ENCODE measurements around the gene FKBP2. TPM values are rescaled to one million over a fixed set of nuclear protein-coding genes. Genes with fewer than 3 reads are reported as not detected.

FKBP2 gene
- total RNA-seq, 1 donor from 2014 or later: 31.4 TPM

DNA sequence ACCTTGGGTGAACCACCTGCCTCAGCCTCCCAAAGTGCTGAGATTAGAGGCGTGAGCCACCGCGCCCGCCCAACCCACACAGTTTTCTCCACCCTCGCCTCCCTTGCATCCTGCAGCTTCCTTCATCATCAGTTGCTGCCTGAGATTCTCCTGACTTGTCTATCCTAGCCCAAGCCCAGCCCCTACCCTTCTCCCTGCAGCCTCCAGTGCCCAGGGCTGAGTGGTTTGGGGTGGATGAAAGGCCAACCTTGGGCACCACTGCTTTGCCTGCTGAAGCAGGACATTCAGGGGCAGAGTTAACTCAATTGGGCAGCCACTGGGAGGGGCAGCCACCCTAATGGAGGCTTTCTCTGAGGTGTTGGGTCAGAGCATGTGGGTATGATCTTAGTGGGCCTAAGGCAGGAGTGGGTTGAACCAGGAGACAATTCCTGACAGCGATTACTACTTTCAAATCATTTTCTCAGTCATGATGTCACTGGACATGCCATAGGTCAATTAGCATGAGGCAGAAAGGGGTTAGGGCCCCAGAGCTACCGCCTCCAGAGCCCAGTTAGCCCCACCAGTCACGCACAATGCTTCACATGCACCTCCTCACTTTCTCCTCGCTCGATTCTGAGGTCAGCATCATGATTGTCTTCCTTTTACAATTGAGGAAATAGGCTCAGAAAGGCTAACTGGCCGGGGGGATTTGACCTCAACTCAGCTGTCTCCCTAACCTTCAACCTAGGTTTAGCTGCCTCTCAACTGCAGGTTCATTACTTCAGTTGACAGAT lies 1.0 kb upstream of the FKBP2 start:
- H3K27me3 Mint-ChIP-seq: no peaks in the 10 kb centered on the region
- ChIA-PET POLR2A (interaction anchor here (0.6 to 8.7 kb wide), 11 partner anchors 9 to 1317 kb away, joined by 3 to 127 read pairs (median 11); partner anchors contain the start of genes DNAJC4, ESRRA, FERMT3 and NUDT22), CTCF (no interaction called here)

GRCh38 chr11:64241241-64241490 lies 271 bp downstream of the FKBP2 start:
- Mint-ChIP-seq H3K4me1 (peaks cover 74% of the 10 kb centered on the region), H3K9me3 (no peaks in the 10 kb centered on the region), H3K27me3 (no peaks in the 10 kb centered on the region), H3K36me3 (ENCODE audit: low read depth) (peaks cover 54% of the 10 kb centered on the region), H3K4me3 (peak overlapping the region; percentile 91), H3K27ac (peak overlapping the region; percentile 98)
- POLR2A ChIA-PET: interaction anchor here (0.5 to 8.7 kb wide), 24 partner anchors 9 to 1649 kb away, joined by 3 to 127 read pairs (median 8); partner anchors contain the start of genes BAD, CCDC88B, DNAJC4 and ESRRA
- ATAC-seq (ENCODE audit: low read depth) (peak; percentile 81), DNase-seq (peak; percentile 100)
- TF ChIP-seq, protein P1, sequence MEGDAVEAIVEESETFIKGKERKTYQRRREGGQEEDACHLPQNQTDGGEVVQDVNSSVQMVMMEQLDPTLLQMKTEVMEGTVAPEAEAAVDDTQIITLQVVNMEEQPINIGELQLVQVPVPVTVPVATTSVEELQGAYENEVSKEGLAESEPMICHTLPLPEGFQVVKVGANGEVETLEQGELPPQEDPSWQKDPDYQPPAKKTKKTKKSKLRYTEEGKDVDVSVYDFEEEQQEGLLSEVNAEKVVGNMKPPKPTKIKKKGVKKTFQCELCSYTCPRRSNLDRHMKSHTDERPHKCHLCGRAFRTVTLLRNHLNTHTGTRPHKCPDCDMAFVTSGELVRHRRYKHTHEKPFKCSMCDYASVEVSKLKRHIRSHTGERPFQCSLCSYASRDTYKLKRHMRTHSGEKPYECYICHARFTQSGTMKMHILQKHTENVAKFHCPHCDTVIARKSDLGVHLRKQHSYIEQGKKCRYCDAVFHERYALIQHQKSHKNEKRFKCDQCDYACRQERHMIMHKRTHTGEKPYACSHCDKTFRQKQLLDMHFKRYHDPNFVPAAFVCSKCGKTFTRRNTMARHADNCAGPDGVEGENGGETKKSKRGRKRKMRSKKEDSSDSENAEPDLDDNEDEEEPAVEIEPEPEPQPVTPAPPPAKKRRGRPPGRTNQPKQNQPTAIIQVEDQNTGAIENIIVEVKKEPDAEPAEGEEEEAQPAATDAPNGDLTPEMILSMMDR (IDR thresholded peaks at IDR 0.05): no peak
- intact Hi-C loops (cut with micrococcal nuclease): loop anchor here (1.0 to 10.0 kb wide), 9 partner anchors 10 to 534 kb away; partner anchors contain the start of genes CCDC88B, ESRRA, GPR137 and OTUB1
- CTCF ChIA-PET: interaction anchor here (0.7 to 1.3 kb wide), 4 partner anchors 9 to 60 kb away, joined by 3 to 7 read pairs (median 3); partner anchors contain the start of gene STIP1

More for the DNA sequence above, 1.0 kb upstream of the FKBP2 start:
- peaks cover 76% of the 10 kb centered on the region for H3K4me1 Mint-ChIP-seq
- no peak for DNase-seq
- peak overlapping the region; percentile 98 for H3K27ac Mint-ChIP-seq
- no peaks in the 10 kb centered on the region for H3K9me3 Mint-ChIP-seq
- TF ChIP-seq, protein P1 (IDR thresholded peaks at IDR 0.05): no peak
- H3K36me3 Mint-ChIP-seq (ENCODE audit: low read depth): peaks cover 56% of the 10 kb centered on the region
- intact Hi-C loops (cut with micrococcal nuclease): loop anchor here (1.0 to 10.0 kb wide), 6 partner anchors 10 to 535 kb away; partner anchors contain the start of genes CCDC88B, DNAJC4, NUDT22 and OTUB1
- H3K4me3 Mint-ChIP-seq: peak overlapping the region; percentile 91
- ATAC-seq (ENCODE audit: low read depth): no peak

DNA sequence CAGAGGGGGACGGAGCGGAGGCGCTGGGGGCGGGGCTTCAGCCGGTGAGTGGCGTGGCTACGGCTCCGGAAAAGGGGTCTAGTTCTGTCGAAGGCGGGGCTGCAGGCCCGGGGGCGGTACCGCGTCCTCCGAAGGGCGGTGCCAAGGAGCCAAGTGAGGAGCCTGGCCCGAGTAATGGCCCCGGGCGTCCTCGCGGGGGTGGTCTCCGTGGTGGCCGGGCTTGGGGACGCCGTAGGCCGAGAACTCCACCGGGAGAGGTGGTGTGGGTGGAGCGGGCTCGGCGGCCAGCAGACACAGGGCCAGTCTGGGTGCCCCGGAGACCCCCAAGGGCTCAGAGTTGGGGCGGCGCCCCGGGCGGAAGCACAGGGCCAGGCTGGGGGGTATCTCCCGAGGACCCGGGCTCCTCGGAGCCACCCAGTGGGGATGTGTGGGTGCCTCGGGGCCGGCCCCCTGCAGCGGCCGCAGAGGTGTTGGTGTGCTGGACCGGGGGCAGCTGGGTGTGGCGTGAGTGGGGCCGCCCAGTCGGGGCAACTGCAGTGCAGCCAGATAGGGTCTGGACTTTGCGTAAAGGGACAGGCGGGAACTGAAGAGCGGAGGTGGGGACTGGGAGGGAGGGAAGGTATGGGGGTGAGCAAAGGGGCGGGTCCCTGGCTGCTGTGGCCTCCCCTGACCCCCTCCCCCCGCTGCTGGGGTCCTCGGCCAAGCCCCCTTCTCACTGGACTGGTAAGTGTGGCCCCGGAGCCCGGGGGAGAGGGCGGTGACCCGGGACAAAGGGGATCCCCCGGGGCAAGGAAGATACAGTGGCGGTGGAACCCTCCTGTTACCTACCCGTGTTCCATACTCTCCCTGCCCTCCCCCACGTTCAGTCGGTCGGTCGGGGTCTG lies 838 bp downstream of the FKBP2 start:
- Mint-ChIP-seq H3K27me3 (no peaks in the 10 kb centered on the region), H3K4me3 (peak overlapping the region; percentile 91), H3K9me3 (no peaks in the 10 kb centered on the region), H3K27ac (peak overlapping the region; percentile 98), H3K36me3 (ENCODE audit: low read depth) (peaks cover 54% of the 10 kb centered on the region), H3K4me1 (peaks cover 74% of the 10 kb centered on the region)
- intact Hi-C loops (cut with micrococcal nuclease): loop anchor here (1.0 to 10.0 kb wide), 9 partner anchors 10 to 533 kb away; partner anchors contain the start of genes CCDC88B, ESRRA, GPR137 and OTUB1
- ChIA-PET CTCF (interaction anchor here (0.7 to 6.2 kb wide), 5 partner anchors 9 to 59 kb away, joined by 3 to 37 read pairs (median 3); partner anchors contain the start of genes FERMT3 and STIP1), POLR2A (interaction anchor here (0.5 to 8.7 kb wide), 26 partner anchors 8 to 1650 kb away, joined by 3 to 127 read pairs (median 7); partner anchors contain the start of genes BAD, CCDC88B, DNAJC4 and ESRRA)
- TF ChIP-seq, protein P1 (IDR thresholded peaks at IDR 0.05): no peak
- DNase-seq (peak; percentile 27), ATAC-seq (ENCODE audit: low read depth) (no peak)

- Mint-ChIP-seq H3K4me1 (peaks cover 62% of the 10 kb centered on the region), H3K27me3 (no peaks in the 10 kb centered on the region), H3K36me3 (ENCODE audit: low read depth) (peaks cover 40% of the 10 kb centered on the region), H3K4me3 (peak overlapping the region; percentile 38), H3K9me3 (no peaks in the 10 kb centered on the region), H3K27ac (peak overlapping the region; percentile 53)
- no peak for ATAC-seq (ENCODE audit: low read depth)
- no peak for DNase-seq
- POLR2A ChIA-PET: interaction anchor here (0.6 to 8.7 kb wide), 11 partner anchors 9 to 74 kb away, joined by 3 to 127 read pairs (median 16); partner anchors contain the start of genes DNAJC4, FERMT3, NUDT22 and PRDX5
- CTCF ChIA-PET: interaction anchor here (0.9 to 6.2 kb wide), 4 partner anchors 37 to 112 kb away, joined by 3 to 37 read pairs (median 3); partner anchors contain the start of gene FERMT3
- TF ChIP-seq, protein P1 (IDR thresholded peaks at IDR 0.05): no peak
- intact Hi-C loops (cut with micrococcal nuclease): loop anchor here (5.0 to 10.0 kb wide), 2 partner anchors 256 to 531 kb away; partner anchors contain the start of genes OTUB1 and SF1
Observed at GRCh38 chr11:64243236-64243854, 2.5 kb downstream of the FKBP2 start.

Measured in activated B cell treated with CpG ODN at 0.5 μM for 24 hours (primary cell).